Mucosa of descending colon (tissue), 3 donors: ENCODE data around the gene MROH9. TPM values are rescaled to one million over a fixed set of nuclear protein-coding genes. Genes with fewer than 3 reads are reported as not detected.

Experiments
- ATAC-seq: fragments of 200-7000 bp; cut with Tn5 transposase; one replicate; pipeline ENCODE4 v1.9.1; 2020; ENCODE audit warnings: mild to moderate bottlenecking, moderate library complexity
- DNase-seq, 3 donors: peaks; one replicate each; pipeline ENCODE4 v3.0.0-alpha.2; 2020
- H3K36me3 ChIP-seq: fragments of 200-600 bp; one replicate; pipeline ENCODE4 v1.8.0; 2021; ENCODE audit warnings: low read depth, mild to moderate bottlenecking
- H3K4me1 ChIP-seq: fragments of 200-600 bp; one replicate; pipeline ENCODE4 v1.8.0; 2021; ENCODE audit warnings: low read depth, mild to moderate bottlenecking
- H3K4me3 ChIP-seq: fragments of 200-600 bp; one replicate; pipeline ENCODE4 v1.8.0; 2021; ENCODE audit warnings: mild to moderate bottlenecking
- H3K9me3 ChIP-seq: fragments of 200-600 bp; one replicate; pipeline ENCODE4 v1.8.0; 2021; ENCODE audit warnings: mild to moderate bottlenecking
- intact Hi-C, 2 donors: fragments of 100-400 bp; cut with DNase I in 1 of 2; cut with micrococcal nuclease in 1 of 2; formaldehyde crosslinking; loops; one replicate each; pipeline versions ENCODE4 v1.11.0 to v1.11.1; 2022; cut with DNase I, micrococcal nuclease
- total RNA-seq, 3 donors: library from RNA; stranded (reverse); fragmentation: NEBNext Ultra II Directional in 2 of 3; extraction: Animal tissue kit (Norgen Biotek cat#: 25700) in 2 of 3; gene quantifications; one replicate each; pipeline versions ENCODE4 v1.2.1 to v1.2.4, GENCODE V29; 2021 to 2023
- TF ChIP-seq, protein P1 (sequence below): fragments of 200-600 bp; IDR thresholded peaks from one replicate; pipeline ENCODE4 v1.8.0; 2022; ENCODE audit warnings: antibody characterized with exemption, mild to moderate bottlenecking
- donor health status: DM: no; HTN: no; CAD: no; lungs with moderate emphysema.
- donor health status: DM: no; HTN: no; CAD: no.
- donor health status: DM: no; HTN: yes; CAD: no.

MROH9 gene
- total RNA-seq, 3 donors from 2014 or later, result not detected

DNA sequence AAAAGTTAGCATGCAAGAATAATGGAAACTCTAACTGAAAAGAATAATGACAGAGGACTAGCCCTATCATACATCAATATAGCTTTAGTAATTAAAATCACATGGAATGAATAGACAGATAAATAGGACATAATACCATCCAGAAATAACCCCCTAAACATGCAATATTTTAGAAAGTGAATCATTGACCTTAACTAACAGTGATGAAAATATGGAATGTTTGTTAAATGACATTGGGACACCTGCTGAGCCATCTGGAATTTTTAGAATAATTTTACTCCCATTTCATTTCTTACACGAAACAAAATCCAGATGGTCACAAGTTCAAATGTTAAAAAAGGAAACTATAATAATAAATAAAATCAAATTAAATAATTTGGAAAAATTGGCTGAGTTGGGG lies 102.3 kb downstream of the MROH9 start:
- no peaks in the 10 kb centered on the region for H3K9me3 ChIP-seq
- H3K4me1 ChIP-seq, result no peaks in the 10 kb centered on the region
- intact Hi-C loops, result no loop called here
- DNase-seq, result no peak
- H3K36me3 ChIP-seq, result no peaks in the 10 kb centered on the region
- H3K4me3 ChIP-seq, result no peak overlapping the region
- TF ChIP-seq, protein P1, sequence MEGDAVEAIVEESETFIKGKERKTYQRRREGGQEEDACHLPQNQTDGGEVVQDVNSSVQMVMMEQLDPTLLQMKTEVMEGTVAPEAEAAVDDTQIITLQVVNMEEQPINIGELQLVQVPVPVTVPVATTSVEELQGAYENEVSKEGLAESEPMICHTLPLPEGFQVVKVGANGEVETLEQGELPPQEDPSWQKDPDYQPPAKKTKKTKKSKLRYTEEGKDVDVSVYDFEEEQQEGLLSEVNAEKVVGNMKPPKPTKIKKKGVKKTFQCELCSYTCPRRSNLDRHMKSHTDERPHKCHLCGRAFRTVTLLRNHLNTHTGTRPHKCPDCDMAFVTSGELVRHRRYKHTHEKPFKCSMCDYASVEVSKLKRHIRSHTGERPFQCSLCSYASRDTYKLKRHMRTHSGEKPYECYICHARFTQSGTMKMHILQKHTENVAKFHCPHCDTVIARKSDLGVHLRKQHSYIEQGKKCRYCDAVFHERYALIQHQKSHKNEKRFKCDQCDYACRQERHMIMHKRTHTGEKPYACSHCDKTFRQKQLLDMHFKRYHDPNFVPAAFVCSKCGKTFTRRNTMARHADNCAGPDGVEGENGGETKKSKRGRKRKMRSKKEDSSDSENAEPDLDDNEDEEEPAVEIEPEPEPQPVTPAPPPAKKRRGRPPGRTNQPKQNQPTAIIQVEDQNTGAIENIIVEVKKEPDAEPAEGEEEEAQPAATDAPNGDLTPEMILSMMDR, result no peak
- no peak for ATAC-seq

DNA sequence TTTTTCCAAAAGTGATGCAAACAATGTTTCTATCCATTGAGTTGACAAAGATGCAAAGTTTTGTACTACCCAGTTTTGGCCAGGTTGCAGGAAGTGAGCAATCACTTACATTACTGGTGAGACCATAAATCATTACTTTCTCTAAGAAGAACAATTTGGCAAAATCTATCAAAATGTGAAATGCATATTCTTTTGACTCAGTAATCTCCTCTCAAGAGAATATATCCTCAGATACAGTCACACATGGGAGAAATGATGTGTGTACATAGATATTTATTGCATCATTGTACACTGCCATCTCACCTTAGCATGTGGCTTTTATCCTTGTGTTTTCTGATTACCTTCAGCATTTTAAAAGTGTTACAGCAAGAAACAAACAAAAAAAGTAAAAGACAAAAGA lies 103.0 kb downstream of the MROH9 start:
- Histone ChIP-seq H3K4me3 (no peak overlapping the region), H3K36me3 (no peaks in the 10 kb centered on the region), H3K9me3 (no peaks in the 10 kb centered on the region), H3K4me1 (no peaks in the 10 kb centered on the region)
- intact Hi-C loops, result no loop called here
- no peak for ATAC-seq
- DNase-seq, result no peak
- TF ChIP-seq, protein P1, result no peak

DNA sequence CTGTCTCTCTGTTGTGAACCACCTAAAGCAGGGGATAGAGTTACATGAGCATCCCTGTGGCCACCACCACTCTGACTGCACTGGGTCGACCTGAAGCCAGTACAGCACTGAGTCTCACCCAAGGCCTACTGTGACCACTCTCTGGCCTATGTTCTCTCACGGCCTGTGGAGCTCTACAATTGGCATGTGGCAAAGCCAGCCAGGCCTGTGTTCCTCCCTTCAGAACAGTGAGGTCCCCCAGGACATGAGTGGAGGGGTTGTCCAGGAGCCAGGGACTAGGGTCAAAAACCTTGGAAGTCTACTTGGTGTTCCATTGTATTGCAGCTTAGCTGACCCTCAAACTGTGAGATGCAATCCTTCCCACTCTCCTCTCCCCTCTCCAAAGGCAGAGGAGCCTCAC lies 112.7 kb downstream of the MROH9 start:
- TF ChIP-seq, protein P1, result no peak
- H3K9me3 ChIP-seq, result no peaks in the 10 kb centered on the region
- DNase-seq (no peak), ATAC-seq (no peak)
- H3K4me1 ChIP-seq, result no peaks in the 10 kb centered on the region
- no peak overlapping the region for H3K4me3 ChIP-seq
- H3K36me3 ChIP-seq, result no peaks in the 10 kb centered on the region
- intact Hi-C loops, result no loop called here

DNA sequence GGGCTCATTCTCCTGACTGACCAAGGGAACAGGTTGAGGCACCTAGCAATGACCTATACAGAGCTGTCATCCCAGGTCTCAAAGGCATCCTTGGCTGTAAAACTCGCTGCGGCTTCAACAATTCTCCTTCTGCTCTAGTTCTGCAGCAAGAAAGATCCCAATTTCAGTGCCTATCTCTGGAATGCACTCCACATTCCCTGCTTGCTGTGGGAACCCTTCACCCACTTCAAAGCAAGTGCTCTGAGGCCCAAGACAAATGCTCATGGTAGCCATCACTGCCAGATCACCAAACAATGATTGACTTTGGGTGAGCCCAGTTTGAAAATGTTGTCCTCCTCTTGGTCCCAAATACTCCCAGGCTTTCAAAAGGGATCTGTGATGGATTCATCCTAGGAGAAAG lies 117.6 kb downstream of the MROH9 start:
- ATAC-seq, result no peak

DNA sequence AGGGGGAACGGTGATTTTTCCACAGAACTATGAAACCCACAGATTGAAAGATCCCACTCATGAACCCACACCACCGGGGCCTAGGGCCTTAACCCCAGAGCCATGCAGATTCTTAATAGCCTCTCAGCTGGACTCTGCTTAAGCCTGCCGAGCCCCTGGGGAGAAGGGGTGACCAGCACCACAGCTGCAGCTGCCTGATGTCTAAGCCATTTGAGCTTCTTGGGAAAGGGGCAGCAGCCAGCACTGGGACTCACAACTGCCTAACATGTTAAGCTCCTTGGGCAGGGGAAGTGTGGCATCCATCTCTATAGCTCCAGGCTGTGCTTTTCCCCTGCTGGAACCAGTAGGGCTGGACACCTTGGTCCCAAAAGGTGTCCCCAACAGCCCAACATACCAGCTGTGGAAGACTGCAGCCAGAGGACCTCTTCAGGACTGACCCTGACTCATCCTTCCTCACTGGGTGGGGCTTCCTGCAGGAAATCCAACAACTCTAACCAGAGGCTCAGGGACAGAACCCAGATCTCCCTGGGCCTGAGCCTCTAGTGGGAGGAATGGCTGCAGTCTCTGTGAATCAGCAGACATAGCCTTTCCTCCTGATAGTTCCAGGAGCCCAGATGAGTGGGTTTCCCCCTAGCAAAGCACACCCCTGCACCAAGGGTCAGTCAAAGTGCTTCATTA lies 120.8 kb downstream of the MROH9 start:
- TF ChIP-seq, protein P1, result no peak
- intact Hi-C loops, result no loop called here
- Histone ChIP-seq H3K4me1 (no peaks in the 10 kb centered on the region), H3K36me3 (no peaks in the 10 kb centered on the region), H3K4me3 (no peak overlapping the region), H3K9me3 (no peaks in the 10 kb centered on the region)
- ATAC-seq (no peak), DNase-seq (no peak)

More for the DNA sequence above, 117.6 kb downstream of the MROH9 start:
- Histone ChIP-seq H3K9me3 (no peaks in the 10 kb centered on the region), H3K4me1 (no peaks in the 10 kb centered on the region), H3K4me3 (no peak overlapping the region), H3K36me3 (no peaks in the 10 kb centered on the region)
- intact Hi-C loops, result no loop called here
- TF ChIP-seq, protein P1, result no peak
- DNase-seq, result no peak
